Muscle of leg (tissue), 11 donors: ENCODE data around the gene TTC1. TPM values are rescaled to one million over a fixed set of nuclear protein-coding genes. Genes with fewer than 3 reads are reported as not detected.
A peak's percentile ranks its signal among the peaks of the same experiment; 100 is the strongest.

Experiments used
- DNase-seq: peaks from one replicate; pipeline ENCODE4 v3.0.0; 2013
- H3K27ac ChIP-seq: one replicate; pipeline ENCODE4 v1.5.1; 2013; ENCODE audit warnings: mild to moderate bottlenecking, low read length, control low read depth
- H3K27me3 ChIP-seq: one replicate; pipeline ENCODE4 v1.6.1; 2013; ENCODE audit warnings: low read length; ENCODE audit not compliant: control insufficient read depth, insufficient read depth
- H3K36me3 ChIP-seq: one replicate; pipeline ENCODE4 v1.6.1; 2013; ENCODE audit warnings: low read length; ENCODE audit not compliant: control insufficient read depth, insufficient read depth
- H3K4me1 ChIP-seq: one replicate; pipeline ENCODE4 v1.6.1; 2013; ENCODE audit warnings: low read length; ENCODE audit not compliant: control insufficient read depth, insufficient read depth
- H3K4me3 ChIP-seq: one replicate; pipeline ENCODE4 v1.5.1; 2013; ENCODE audit warnings: low read length, control low read depth
- H3K9me3 ChIP-seq: replicated peaks from 2 replicates; pipeline ENCODE4 v1.6.1; 2013; ENCODE audit warnings: low read depth, low read length; ENCODE audit not compliant: control insufficient read depth
- WGBS: methylation state at CpG from one replicate; pipeline ENCODE4 v1.1.5; 2013; ENCODE audit warnings: missing lambda C conversion rate; ENCODE audit not compliant: insufficient coverage; 5-methylcytosine and 5-hydroxymethylcytosine counted together
- polyA plus RNA-seq, 8 donors: library from polyadenylated mRNA; unstranded; fragments of 120-200 nt; gene quantifications; one replicate each; pipeline versions ENCODE4 v1.2.1 to v1.2.3, GENCODE V29; 2013; ENCODE audit warnings: inconsistent platforms in 1 of 8, low replicate concordance in 1 of 8; ENCODE audit not compliant: insufficient read length in 8 of 8, insufficient read depth in 1 of 8
- total RNA-seq: library from RNA; stranded (reverse); fragments of 120-200 nt; gene quantifications from one replicate; pipeline ENCODE4 v1.2.4, GENCODE V29; 2013

Gene TTC1
- total and polyA plus RNA-seq, 9 donors, result 41.3 to 47.5 (median 44.4) TPM

- WGBS, result no CpG with 5 or more reads among the region's 2 CpGs
- Histone ChIP-seq H3K4me3 (no peak overlapping the region), H3K27ac (no peak overlapping the region), H3K27me3 (no peaks in the 10 kb centered on the region), H3K9me3 (no peaks in the 10 kb centered on the region), H3K36me3 (peaks cover 13% of the 10 kb centered on the region), H3K4me1 (no peaks in the 10 kb centered on the region)
- DNase-seq, result no peak
Measured at GRCh38 chr5:160096178-160096577, 87.2 kb downstream of the TTC1 start.

DNA sequence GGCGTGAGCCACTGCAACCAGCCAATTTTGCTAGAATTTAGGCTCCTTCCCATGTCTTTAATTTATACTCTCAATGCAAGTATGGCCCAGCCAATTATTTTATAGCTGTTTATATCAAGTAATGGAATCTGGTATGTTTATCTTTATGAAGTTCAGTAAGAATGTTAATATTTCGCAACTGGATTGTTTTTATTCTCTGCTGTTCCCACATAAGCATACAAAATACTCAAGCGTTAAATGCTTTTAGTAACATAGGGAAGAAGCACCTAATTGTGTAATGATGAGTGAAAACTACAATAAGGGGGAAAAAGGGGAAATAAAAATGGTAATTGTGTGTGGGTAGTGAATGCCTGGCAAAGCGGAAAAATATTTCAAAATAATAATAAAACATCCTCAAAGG, 89.1 kb downstream of the TTC1 start:
- no peaks in the 10 kb centered on the region for H3K27me3 ChIP-seq
- H3K4me3 ChIP-seq, result no peak overlapping the region
- DNase-seq, result peak; percentile 16
- no peaks in the 10 kb centered on the region for H3K9me3 ChIP-seq
- H3K36me3 ChIP-seq, result peaks cover 7% of the 10 kb centered on the region
- WGBS, result no CpG with 5 or more reads among the region's 4 CpGs
- no peaks in the 10 kb centered on the region for H3K4me1 ChIP-seq
- no peak overlapping the region for H3K27ac ChIP-seq

DNA sequence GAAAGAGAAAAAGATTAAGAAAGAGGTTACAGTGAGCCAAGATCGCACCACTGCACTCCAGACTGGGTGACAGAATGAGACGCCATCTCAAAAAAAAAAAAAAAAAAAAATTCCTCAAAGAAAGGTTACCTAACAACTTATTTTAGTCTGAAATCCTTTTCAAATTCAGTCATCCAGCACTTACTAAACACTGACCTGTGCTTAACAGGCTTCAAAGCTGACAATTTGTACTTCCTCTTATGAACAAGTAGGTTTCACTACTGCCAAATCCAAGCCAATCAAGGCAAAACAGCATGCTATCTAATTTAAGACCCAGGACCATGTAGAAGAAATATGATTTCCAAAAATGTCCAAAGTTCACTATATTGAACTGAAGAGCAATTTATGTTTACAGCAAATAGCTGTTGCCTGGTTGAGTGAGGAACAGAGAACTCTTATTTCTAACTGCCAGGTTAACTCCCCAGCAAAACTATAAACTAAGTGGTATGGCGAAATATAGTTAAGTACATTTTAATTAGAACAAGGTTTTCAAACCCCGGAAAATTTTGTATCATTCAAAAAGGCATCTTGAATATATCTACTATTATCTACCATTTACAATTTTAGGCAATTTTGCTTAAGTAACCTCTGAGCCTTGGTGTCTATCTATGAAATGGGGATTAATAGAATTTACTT, 96.9 kb downstream of the TTC1 start:
- no peaks in the 10 kb centered on the region for H3K4me1 ChIP-seq
- no peak overlapping the region for H3K4me3 ChIP-seq
- no peaks in the 10 kb centered on the region for H3K9me3 ChIP-seq
- peaks cover 17% of the 10 kb centered on the region for H3K36me3 ChIP-seq
- WGBS, result no CpG with 5 or more reads among the region's 4 CpGs
- H3K27ac ChIP-seq, result no peak overlapping the region
- no peak for DNase-seq
- no peaks in the 10 kb centered on the region for H3K27me3 ChIP-seq

GRCh38 chr5:160108124-160108523, 99.2 kb downstream of the TTC1 start:
- no peaks in the 10 kb centered on the region for H3K27me3 ChIP-seq
- H3K4me3 ChIP-seq, result no peak overlapping the region
- peaks cover 26% of the 10 kb centered on the region for H3K36me3 ChIP-seq
- no peak overlapping the region for H3K27ac ChIP-seq
- no peaks in the 10 kb centered on the region for H3K4me1 ChIP-seq
- no CpG with 5 or more reads among the region's 2 CpGs for WGBS
- H3K9me3 ChIP-seq, result no peaks in the 10 kb centered on the region
- DNase-seq, result no peak

Other genes starting within 250 kb of the TTC1 start
- gene ADRA1B, start 92.7 kb upstream of the TTC1 start, total RNA-seq, result 0.13 TPM
- under 1 TPM; 0.11 to 0.34 (median 0.26) TPM for gene ADRA1B, start 92.7 kb upstream of the TTC1 start, polyA plus RNA-seq
- 19.1 TPM for gene PWWP2A, start 110.3 kb downstream of the TTC1 start, total RNA-seq
- 10 to 100 TPM; 12.1 to 15.5 (median 14.0) TPM for gene PWWP2A, start 110.3 kb downstream of the TTC1 start, polyA plus RNA-seq
- 0.09 TPM for gene FABP6, start 220.4 kb downstream of the TTC1 start, total RNA-seq
- under 1 TPM in 6 of 8 donors, not detected in 2; 0.21 to 0.90 (median 0.38) TPM for gene FABP6, start 220.4 kb downstream of the TTC1 start, polyA plus RNA-seq